Measurements from ENCODE around the gene EMC8. TPM values are rescaled to one million over a fixed set of nuclear protein-coding genes. Genes with fewer than 3 reads are reported as not detected.

Gene EMC8
- total RNA-seq, 1 experiment from 2014 or later, result 73.0 TPM

DNA sequence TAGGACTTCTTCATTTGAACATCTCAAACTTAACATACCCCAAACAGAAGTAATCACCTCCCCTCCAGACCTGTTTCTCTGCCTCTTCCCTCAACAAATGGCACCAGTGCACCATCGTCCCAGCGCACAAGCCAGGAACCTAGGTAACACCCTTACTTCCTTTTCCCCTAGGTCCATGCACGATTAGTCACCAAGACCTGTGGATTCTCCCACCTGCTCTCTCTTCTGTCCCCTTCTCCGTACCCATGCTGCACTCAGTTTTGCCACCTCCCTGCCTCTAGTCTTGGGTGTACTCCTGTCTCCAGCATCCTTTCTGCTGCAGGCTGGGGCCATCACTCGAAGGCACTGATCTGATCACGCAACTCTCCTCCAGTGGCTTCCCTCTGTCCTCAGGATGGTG, 3.2 kb downstream of the EMC8 start:
- DNase-seq (ENCODE audit: low read depth, low spot score) (no peak), ATAC-seq (no peak)
- H3K4me1 ChIP-seq (ENCODE audit: control insufficient read depth in 1 of 2, insufficient read depth in 2 of 2, low read length in 2 of 2), result peaks cover 11 to 19% of the 10 kb centered on the region in 2 experiments; a peak in 3 of 4 replicates
- RAD21 ChIA-PET (ENCODE audit: low non-redundant PET in 1 of 2, low total read pairs in 2 of 2, uncharacterized antibody in 2 of 2, unreplicated experiment in 2 of 2), result no interaction called here
- no peak for TF ChIP-seq SP1 (IDR thresholded peaks at IDR 0.05; ENCODE audit: low read depth)
- H3K9ac ChIP-seq (ENCODE audit: low read length), result no peak overlapping the region
- H3K4me2 ChIP-seq (ENCODE audit: low read length), result no peak overlapping the region
- H2AFZ ChIP-seq (ENCODE audit: low read depth, low read length, poor library complexity, severe bottlenecking), result no peak overlapping the region
- peaks cover 4% of the 10 kb centered on the region; the same call in 1 of the 2 replicates for H4K20me1 ChIP-seq (ENCODE audit: insufficient read depth)
- H3K27ac ChIP-seq (ENCODE audit: low read depth, low read length), result no peak overlapping the region
- peaks cover 100% of the 10 kb centered on the region for H3K79me2 ChIP-seq (ENCODE audit: insufficient read depth, low read length)
- no peaks in the 10 kb centered on the region for H3K27me3 ChIP-seq (ENCODE audit: insufficient read depth, low read length)
- H3K9me2 ChIP-seq (ENCODE audit: insufficient read depth), result no peaks in the 10 kb centered on the region
- peaks cover 26 to 57% of the 10 kb centered on the region in 2 experiments; a peak in 3 of 4 replicates for H3K36me3 ChIP-seq (ENCODE audit: control insufficient read depth in 1 of 2, insufficient read depth in 2 of 2, low read length in 2 of 2)
- H3K4me3 ChIP-seq (replicated peaks in 1 of 2; ENCODE audit: low read depth in 1 of 2, low read length in 2 of 2), result no peak overlapping the region
- POLR2A ChIA-PET, result no interaction called here
- CTCF ChIA-PET, result no interaction called here
- no TSS peak for BruUV-seq (replicated peaks)
- intact Hi-C loops (cut with micrococcal nuclease), result no loop called here
- no peaks in the 10 kb centered on the region for H3K9me3 ChIP-seq (ENCODE audit: control insufficient read depth in 1 of 2, insufficient read depth in 1 of 2, low read depth in 1 of 2, low read length in 2 of 2)

DNA sequence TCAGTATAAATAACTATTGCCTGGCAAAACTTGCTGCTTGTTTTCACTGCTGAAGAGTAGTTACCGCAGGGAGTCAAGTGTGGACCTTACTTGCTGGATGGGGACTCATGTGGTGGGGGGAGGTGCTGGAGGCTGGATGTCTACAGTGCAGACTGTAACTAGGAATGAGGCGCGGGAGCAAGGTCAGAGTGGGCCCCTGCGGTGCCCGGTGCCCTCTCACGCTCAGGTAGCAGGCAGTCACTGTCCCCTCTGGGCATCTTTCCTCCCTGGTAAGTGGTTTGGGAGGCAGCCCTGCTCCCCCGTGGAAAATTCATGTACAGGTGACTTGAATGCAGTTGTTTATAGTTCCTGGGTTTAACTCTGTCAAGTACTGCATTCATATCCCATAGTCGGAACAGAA, 4.6 kb downstream of the EMC8 start:
- H3K4me2 ChIP-seq (ENCODE audit: low read length), result no peak overlapping the region
- POLR2A ChIA-PET, result no interaction called here
- peaks cover 100% of the 10 kb centered on the region for H3K79me2 ChIP-seq (ENCODE audit: insufficient read depth, low read length)
- H2AFZ ChIP-seq (ENCODE audit: low read depth, low read length, poor library complexity, severe bottlenecking), result no peak overlapping the region
- no peak overlapping the region for H3K27ac ChIP-seq (ENCODE audit: low read depth, low read length)
- RAD21 ChIA-PET (ENCODE audit: low non-redundant PET in 1 of 2, low total read pairs in 2 of 2, uncharacterized antibody in 2 of 2, unreplicated experiment in 2 of 2), result no interaction called here
- BruUV-seq (replicated peaks), result no TSS peak
- no peaks in the 10 kb centered on the region for H3K9me3 ChIP-seq (ENCODE audit: control insufficient read depth in 1 of 2, insufficient read depth in 1 of 2, low read depth in 1 of 2, low read length in 2 of 2)
- no peaks in the 10 kb centered on the region for H3K9me2 ChIP-seq (ENCODE audit: insufficient read depth)
- H3K36me3 ChIP-seq (ENCODE audit: control insufficient read depth in 1 of 2, insufficient read depth in 2 of 2, low read length in 2 of 2), result peaks cover 26 to 57% of the 10 kb centered on the region in 2 experiments; a peak in 3 of 4 replicates
- H3K4me3 ChIP-seq (replicated peaks in 1 of 2; ENCODE audit: low read depth in 1 of 2, low read length in 2 of 2), result no peak overlapping the region
- no peak for ATAC-seq
- H3K9ac ChIP-seq (ENCODE audit: low read length), result no peak overlapping the region
- peaks cover 5 to 11% of the 10 kb centered on the region in 2 experiments; a peak in 3 of 4 replicates for H3K4me1 ChIP-seq (ENCODE audit: control insufficient read depth in 1 of 2, insufficient read depth in 2 of 2, low read length in 2 of 2)
- CTCF ChIA-PET, result no interaction called here
- DNase-seq (ENCODE audit: low read depth, low spot score), result no peak
- 0 out of 2 replicates have a peak, but pooled peaks cover 4% of the 10 kb centered on the region for H4K20me1 ChIP-seq (ENCODE audit: insufficient read depth)
- intact Hi-C loops (cut with micrococcal nuclease), result no loop called here
- no peaks in the 10 kb centered on the region for H3K27me3 ChIP-seq (ENCODE audit: insufficient read depth, low read length)
- TF ChIP-seq, protein P1, sequence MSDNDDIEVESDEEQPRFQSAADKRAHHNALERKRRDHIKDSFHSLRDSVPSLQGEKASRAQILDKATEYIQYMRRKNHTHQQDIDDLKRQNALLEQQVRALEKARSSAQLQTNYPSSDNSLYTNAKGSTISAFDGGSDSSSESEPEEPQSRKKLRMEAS (IDR thresholded peaks at IDR 0.05), result no peak
- TF ChIP-seq JUND (IDR thresholded peaks at IDR 0.05), result no peak
- no peak for TF ChIP-seq POLR2AphosphoS5 (IDR thresholded peaks at IDR 0.05; ENCODE audit: low read depth, low read length)
- TF ChIP-seq, protein P2, sequence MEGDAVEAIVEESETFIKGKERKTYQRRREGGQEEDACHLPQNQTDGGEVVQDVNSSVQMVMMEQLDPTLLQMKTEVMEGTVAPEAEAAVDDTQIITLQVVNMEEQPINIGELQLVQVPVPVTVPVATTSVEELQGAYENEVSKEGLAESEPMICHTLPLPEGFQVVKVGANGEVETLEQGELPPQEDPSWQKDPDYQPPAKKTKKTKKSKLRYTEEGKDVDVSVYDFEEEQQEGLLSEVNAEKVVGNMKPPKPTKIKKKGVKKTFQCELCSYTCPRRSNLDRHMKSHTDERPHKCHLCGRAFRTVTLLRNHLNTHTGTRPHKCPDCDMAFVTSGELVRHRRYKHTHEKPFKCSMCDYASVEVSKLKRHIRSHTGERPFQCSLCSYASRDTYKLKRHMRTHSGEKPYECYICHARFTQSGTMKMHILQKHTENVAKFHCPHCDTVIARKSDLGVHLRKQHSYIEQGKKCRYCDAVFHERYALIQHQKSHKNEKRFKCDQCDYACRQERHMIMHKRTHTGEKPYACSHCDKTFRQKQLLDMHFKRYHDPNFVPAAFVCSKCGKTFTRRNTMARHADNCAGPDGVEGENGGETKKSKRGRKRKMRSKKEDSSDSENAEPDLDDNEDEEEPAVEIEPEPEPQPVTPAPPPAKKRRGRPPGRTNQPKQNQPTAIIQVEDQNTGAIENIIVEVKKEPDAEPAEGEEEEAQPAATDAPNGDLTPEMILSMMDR (IDR thresholded peaks at IDR 0.05 in 2 of 3, conservative IDR thresholded peaks at IDR 0.05 in 1 of 3; ENCODE audit: borderline replicate concordance in 1 of 3, insufficient read depth in 1 of 3, low read depth in 2 of 3, low read length in 2 of 3), result no peak
- TF ChIP-seq, protein P3, sequence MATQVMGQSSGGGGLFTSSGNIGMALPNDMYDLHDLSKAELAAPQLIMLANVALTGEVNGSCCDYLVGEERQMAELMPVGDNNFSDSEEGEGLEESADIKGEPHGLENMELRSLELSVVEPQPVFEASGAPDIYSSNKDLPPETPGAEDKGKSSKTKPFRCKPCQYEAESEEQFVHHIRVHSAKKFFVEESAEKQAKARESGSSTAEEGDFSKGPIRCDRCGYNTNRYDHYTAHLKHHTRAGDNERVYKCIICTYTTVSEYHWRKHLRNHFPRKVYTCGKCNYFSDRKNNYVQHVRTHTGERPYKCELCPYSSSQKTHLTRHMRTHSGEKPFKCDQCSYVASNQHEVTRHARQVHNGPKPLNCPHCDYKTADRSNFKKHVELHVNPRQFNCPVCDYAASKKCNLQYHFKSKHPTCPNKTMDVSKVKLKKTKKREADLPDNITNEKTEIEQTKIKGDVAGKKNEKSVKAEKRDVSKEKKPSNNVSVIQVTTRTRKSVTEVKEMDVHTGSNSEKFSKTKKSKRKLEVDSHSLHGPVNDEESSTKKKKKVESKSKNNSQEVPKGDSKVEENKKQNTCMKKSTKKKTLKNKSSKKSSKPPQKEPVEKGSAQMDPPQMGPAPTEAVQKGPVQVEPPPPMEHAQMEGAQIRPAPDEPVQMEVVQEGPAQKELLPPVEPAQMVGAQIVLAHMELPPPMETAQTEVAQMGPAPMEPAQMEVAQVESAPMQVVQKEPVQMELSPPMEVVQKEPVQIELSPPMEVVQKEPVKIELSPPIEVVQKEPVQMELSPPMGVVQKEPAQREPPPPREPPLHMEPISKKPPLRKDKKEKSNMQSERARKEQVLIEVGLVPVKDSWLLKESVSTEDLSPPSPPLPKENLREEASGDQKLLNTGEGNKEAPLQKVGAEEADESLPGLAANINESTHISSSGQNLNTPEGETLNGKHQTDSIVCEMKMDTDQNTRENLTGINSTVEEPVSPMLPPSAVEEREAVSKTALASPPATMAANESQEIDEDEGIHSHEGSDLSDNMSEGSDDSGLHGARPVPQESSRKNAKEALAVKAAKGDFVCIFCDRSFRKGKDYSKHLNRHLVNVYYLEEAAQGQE (IDR thresholded peaks at IDR 0.05; ENCODE audit: low read depth), result no peak
- no peak for TF ChIP-seq TCF7L2 (IDR thresholded peaks at IDR 0.05; ENCODE audit: borderline replicate concordance, extremely low read depth, insufficient read depth, insufficient read length)
- no peak for TF ChIP-seq YY1 (IDR thresholded peaks at IDR 0.05; ENCODE audit: extremely low read depth, insufficient replicate concordance, low read depth, low read length)
- TF ChIP-seq CBX3 (IDR thresholded peaks at IDR 0.05; ENCODE audit: low read depth), result no peak
- TF ChIP-seq, protein P4, sequence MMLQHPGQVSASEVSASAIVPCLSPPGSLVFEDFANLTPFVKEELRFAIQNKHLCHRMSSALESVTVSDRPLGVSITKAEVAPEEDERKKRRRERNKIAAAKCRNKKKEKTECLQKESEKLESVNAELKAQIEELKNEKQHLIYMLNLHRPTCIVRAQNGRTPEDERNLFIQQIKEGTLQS (IDR thresholded peaks at IDR 0.05), result no peak
- no peak for TF ChIP-seq EGR1 (IDR thresholded peaks at IDR 0.05; ENCODE audit: low read depth)
- no peak for TF ChIP-seq SRF (IDR thresholded peaks at IDR 0.05; ENCODE audit: low read depth)
- no peak for TF ChIP-seq POLR2A (IDR thresholded peaks at IDR 0.05; ENCODE audit: borderline replicate concordance, extremely low read depth, insufficient read depth, insufficient read length)
- TF ChIP-seq ELF1 (IDR thresholded peaks at IDR 0.05; ENCODE audit: borderline replicate concordance, low read depth), result no peak
- no peak for TF ChIP-seq EZH2 (IDR thresholded peaks at IDR 0.05)
- TF ChIP-seq SIN3A (IDR thresholded peaks at IDR 0.05; ENCODE audit: low read depth), result no peak
- no peak for TF ChIP-seq SP1 (IDR thresholded peaks at IDR 0.05; ENCODE audit: low read depth)
